Measurements from ENCODE around the gene ANO3. TPM values are rescaled to one million over a fixed set of nuclear protein-coding genes. Genes with fewer than 3 reads are reported as not detected.

Gene ANO3
- total RNA-seq, 2 experiments from 2014 or later, result not detected

DNA sequence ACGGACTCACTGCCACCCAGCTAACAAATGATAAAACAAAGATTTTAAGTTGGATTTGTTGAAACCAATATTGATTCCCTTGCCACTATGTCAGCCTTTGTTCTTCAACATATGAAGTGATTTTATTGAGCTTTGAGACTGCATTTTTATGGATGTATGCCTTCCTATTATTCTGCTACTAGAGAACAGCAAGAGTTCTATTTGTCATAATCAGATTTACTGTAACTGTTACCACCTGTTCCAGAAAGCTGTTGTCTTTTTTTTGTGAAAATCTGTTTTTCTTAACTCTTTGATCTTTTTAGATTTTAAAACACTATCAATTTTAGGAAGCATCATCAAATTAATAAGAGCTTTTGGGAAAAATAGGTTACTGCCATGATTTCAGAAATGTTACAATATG is 125.7 kb downstream of the ANO3 start:
- DNase-seq (no peak), ATAC-seq (ENCODE audit: poor library complexity) (no peak)
- no peak overlapping the region for H3K4me3 ChIP-seq (ENCODE audit: low read length)
- H3K9me3 ChIP-seq (ENCODE audit: control insufficient read depth in 1 of 2, insufficient read depth in 1 of 2, low read length in 2 of 2), result peaks cover 0 to 3% of the 10 kb centered on the region in 2 experiments
- H3K4me1 ChIP-seq (ENCODE audit: insufficient read depth, low read length), result no peaks in the 10 kb centered on the region
- H3K27me3 ChIP-seq (ENCODE audit: control insufficient read depth in 1 of 2, insufficient read depth in 2 of 2, low read length in 2 of 2), result no peaks in the 10 kb centered on the region
- H3K4me1 Mint-ChIP-seq (ENCODE audit: low read depth), result no peaks in the 10 kb centered on the region
- no peaks in the 10 kb centered on the region for H3K27me3 Mint-ChIP-seq
- no peak overlapping the region for H3K27ac Mint-ChIP-seq
- CTCF ChIA-PET, result interaction anchor here (0.6 kb wide), 1 partner anchor 67 kb away, joined by 3 read pairs; no protein-coding TSS in a partner anchor
- no peak overlapping the region for H3K4me3 Mint-ChIP-seq
- POLR2A ChIA-PET, result no interaction called here
- H3K36me3 Mint-ChIP-seq (ENCODE audit: low read depth), result no peaks in the 10 kb centered on the region
- H3K27ac ChIP-seq (ENCODE audit: low read depth in 1 of 2, low read length in 2 of 2), result no peak overlapping the region
- peaks cover 7% of the 10 kb centered on the region for H3K9me3 Mint-ChIP-seq
- intact Hi-C loops (cut with DNase I, micrococcal nuclease), result no loop called here
- TF ChIP-seq, protein P1, sequence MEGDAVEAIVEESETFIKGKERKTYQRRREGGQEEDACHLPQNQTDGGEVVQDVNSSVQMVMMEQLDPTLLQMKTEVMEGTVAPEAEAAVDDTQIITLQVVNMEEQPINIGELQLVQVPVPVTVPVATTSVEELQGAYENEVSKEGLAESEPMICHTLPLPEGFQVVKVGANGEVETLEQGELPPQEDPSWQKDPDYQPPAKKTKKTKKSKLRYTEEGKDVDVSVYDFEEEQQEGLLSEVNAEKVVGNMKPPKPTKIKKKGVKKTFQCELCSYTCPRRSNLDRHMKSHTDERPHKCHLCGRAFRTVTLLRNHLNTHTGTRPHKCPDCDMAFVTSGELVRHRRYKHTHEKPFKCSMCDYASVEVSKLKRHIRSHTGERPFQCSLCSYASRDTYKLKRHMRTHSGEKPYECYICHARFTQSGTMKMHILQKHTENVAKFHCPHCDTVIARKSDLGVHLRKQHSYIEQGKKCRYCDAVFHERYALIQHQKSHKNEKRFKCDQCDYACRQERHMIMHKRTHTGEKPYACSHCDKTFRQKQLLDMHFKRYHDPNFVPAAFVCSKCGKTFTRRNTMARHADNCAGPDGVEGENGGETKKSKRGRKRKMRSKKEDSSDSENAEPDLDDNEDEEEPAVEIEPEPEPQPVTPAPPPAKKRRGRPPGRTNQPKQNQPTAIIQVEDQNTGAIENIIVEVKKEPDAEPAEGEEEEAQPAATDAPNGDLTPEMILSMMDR (IDR thresholded peaks at IDR 0.05), result no peak
- H3K36me3 ChIP-seq (ENCODE audit: insufficient read depth, low read length), result no peaks in the 10 kb centered on the region

DNA sequence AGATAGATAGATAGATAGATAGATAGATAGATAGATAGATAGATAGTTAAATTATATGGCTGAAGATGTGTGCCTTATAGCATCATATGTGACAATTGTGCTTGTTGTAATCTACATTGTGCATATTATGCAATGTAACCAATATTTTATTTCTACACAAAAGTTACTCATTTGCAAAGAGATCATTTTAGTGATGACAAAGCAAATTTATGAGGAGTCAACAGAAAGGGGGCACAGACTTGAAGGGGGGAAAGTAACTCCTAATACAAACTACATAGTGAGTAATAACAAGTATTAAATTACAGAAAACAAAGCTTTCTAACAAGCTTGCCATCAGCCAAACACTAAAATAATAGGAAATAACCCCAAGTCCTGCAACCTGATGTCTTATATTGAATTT is 133.3 kb downstream of the ANO3 start:
- Mint-ChIP-seq H3K27me3 (no peaks in the 10 kb centered on the region), H3K27ac (no peak overlapping the region), H3K4me3 (no peak overlapping the region), H3K9me3 (peaks cover 7% of the 10 kb centered on the region), H3K36me3 (ENCODE audit: low read depth) (no peaks in the 10 kb centered on the region), H3K4me1 (ENCODE audit: low read depth) (no peaks in the 10 kb centered on the region)
- intact Hi-C loops (cut with DNase I, micrococcal nuclease), result no loop called here
- H3K27ac ChIP-seq (ENCODE audit: low read depth in 1 of 2, low read length in 2 of 2), result no peak overlapping the region
- no peak overlapping the region for H3K4me3 ChIP-seq (ENCODE audit: low read length)
- H3K27me3 ChIP-seq (ENCODE audit: control insufficient read depth in 1 of 2, insufficient read depth in 2 of 2, low read length in 2 of 2), result no peaks in the 10 kb centered on the region
- TF ChIP-seq, protein P1 (IDR thresholded peaks at IDR 0.05), result no peak
- DNase-seq, result no peak
- no peaks in the 10 kb centered on the region for H3K36me3 ChIP-seq (ENCODE audit: insufficient read depth, low read length)
- no peaks in the 10 kb centered on the region for H3K4me1 ChIP-seq (ENCODE audit: insufficient read depth, low read length)
- POLR2A ChIA-PET, result interaction anchor here (0.7 kb wide), 1 partner anchor 20 kb away, joined by 3 read pairs; no protein-coding TSS in a partner anchor
- H3K9me3 ChIP-seq (ENCODE audit: control insufficient read depth in 1 of 2, insufficient read depth in 1 of 2, low read length in 2 of 2), result peaks cover 0 to 3% of the 10 kb centered on the region in 2 experiments
- CTCF ChIA-PET, result no interaction called here
- no peak for ATAC-seq (ENCODE audit: poor library complexity)

DNA sequence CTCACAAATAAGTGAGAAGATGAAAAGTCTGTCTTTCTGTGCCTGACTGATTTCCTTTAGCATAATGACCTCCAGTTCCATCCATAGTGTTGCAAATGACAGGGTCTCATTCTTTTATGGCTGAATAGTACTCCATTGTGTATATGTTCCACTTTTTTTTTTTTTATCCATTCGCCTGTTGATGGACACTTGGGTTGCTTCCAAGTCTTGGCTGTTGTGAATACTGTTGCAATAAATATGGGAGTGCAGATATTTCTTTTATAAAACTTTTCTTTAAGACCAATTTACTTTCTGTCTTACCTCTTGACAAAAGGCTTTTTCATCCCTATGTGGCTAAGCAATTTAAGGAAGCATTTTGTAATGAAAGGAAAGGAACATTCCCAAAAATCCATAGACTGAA is 135.6 kb downstream of the ANO3 start:
- no peaks in the 10 kb centered on the region for H3K27me3 Mint-ChIP-seq
- ChIA-PET POLR2A (no interaction called here), CTCF (no interaction called here)

More for the DNA sequence above, 135.6 kb downstream of the ANO3 start:
- Histone ChIP-seq H3K36me3 (ENCODE audit: insufficient read depth, low read length) (no peaks in the 10 kb centered on the region), H3K27ac (ENCODE audit: low read depth in 1 of 2, low read length in 2 of 2) (no peak overlapping the region), H3K27me3 (ENCODE audit: control insufficient read depth in 1 of 2, insufficient read depth in 2 of 2, low read length in 2 of 2) (no peaks in the 10 kb centered on the region), H3K9me3 (ENCODE audit: control insufficient read depth in 1 of 2, insufficient read depth in 1 of 2, low read length in 2 of 2) (no peaks in the 10 kb centered on the region), H3K4me3 (ENCODE audit: low read length) (no peak overlapping the region), H3K4me1 (ENCODE audit: insufficient read depth, low read length) (no peaks in the 10 kb centered on the region)
- peaks cover 4% of the 10 kb centered on the region for H3K9me3 Mint-ChIP-seq
- TF ChIP-seq, protein P1 (IDR thresholded peaks at IDR 0.05), result no peak
- intact Hi-C loops (cut with DNase I, micrococcal nuclease), result no loop called here
- no peaks in the 10 kb centered on the region for H3K4me1 Mint-ChIP-seq (ENCODE audit: low read depth)
- no peak for DNase-seq
- H3K4me3 Mint-ChIP-seq, result no peak overlapping the region
- no peaks in the 10 kb centered on the region for H3K36me3 Mint-ChIP-seq (ENCODE audit: low read depth)
- no peak overlapping the region for H3K27ac Mint-ChIP-seq
- ATAC-seq (ENCODE audit: poor library complexity), result no peak
